Breast epithelium (tissue), 3 donors: Measurements from ENCODE around the gene SLC30A1.

Experiments
- POLR2A ChIP-seq: fragments of 450-650 bp; IDR thresholded peaks from one replicate; pipeline ENCODE4 v1.6.1; 2016; ENCODE audit warnings: antibody characterized with exemption, mild to moderate bottlenecking, moderate library complexity
- TF ChIP-seq, protein P1 (sequence below), 3 donors: fragments of 450-650 bp; IDR thresholded peaks; one replicate each; pipeline ENCODE4 v1.5.1; 2016 to 2017; ENCODE audit warnings: antibody characterized with exemption in 3 of 3, mild to moderate bottlenecking in 3 of 3, moderate library complexity in 3 of 3

DNA sequence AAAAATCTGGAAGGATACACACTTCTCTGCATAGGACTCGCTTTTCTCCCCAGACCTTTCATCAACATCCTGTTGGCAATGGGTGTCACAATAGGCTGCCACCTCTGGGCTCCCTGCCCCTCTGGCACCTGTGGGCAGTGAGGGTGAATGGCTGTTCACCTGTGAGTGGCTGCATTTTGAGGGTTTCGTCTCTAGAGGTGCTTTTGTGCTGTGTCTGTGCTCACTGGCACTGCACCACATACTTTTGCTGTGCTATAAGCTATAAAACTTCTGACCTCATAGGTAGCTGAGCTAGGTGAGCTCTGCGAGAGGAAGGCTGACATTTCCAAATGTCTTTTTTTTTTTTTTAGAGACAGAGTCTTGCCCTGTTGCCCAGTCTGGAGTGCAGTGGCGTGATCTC lies 35.9 kb downstream of the SLC30A1 start:
- TF ChIP-seq, protein P1, sequence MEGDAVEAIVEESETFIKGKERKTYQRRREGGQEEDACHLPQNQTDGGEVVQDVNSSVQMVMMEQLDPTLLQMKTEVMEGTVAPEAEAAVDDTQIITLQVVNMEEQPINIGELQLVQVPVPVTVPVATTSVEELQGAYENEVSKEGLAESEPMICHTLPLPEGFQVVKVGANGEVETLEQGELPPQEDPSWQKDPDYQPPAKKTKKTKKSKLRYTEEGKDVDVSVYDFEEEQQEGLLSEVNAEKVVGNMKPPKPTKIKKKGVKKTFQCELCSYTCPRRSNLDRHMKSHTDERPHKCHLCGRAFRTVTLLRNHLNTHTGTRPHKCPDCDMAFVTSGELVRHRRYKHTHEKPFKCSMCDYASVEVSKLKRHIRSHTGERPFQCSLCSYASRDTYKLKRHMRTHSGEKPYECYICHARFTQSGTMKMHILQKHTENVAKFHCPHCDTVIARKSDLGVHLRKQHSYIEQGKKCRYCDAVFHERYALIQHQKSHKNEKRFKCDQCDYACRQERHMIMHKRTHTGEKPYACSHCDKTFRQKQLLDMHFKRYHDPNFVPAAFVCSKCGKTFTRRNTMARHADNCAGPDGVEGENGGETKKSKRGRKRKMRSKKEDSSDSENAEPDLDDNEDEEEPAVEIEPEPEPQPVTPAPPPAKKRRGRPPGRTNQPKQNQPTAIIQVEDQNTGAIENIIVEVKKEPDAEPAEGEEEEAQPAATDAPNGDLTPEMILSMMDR (IDR thresholded peaks at IDR 0.05), result no peak
- no peak for TF ChIP-seq POLR2A
